GM19043 (cell line): ENCODE results near the gene C12orf57.
"Not testable (repeated sequence)": the region's sequence is repeated elsewhere in the genome, so short reads cannot be mapped to it uniquely, and the experiment has no call there.

Source experiments
- ATAC-seq: cut with Tn5 transposase; IDR thresholded peaks from one replicate; pipeline ENCODE4 v1.9.1; 2021; ENCODE audit warnings: low read depth; ENCODE audit not compliant: unreplicated experiment

The C12orf57 gene, protein sequence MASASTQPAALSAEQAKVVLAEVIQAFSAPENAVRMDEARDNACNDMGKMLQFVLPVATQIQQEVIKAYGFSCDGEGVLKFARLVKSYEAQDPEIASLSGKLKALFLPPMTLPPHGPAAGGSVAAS

GRCh38 chr12:6943722-6944380 lies at the start of gene C12orf57, which contains the start of gene RNU7-1:
Gene C12orf57, plus strand, starts transcription at chr12:6944022. Its CDS starts 100 bp downstream, at chr12:6944122.
Gene RNU7-1, plus strand, starts transcription at chr12:6943816.
- ATAC-seq, result peak; percentile 37

DNA sequence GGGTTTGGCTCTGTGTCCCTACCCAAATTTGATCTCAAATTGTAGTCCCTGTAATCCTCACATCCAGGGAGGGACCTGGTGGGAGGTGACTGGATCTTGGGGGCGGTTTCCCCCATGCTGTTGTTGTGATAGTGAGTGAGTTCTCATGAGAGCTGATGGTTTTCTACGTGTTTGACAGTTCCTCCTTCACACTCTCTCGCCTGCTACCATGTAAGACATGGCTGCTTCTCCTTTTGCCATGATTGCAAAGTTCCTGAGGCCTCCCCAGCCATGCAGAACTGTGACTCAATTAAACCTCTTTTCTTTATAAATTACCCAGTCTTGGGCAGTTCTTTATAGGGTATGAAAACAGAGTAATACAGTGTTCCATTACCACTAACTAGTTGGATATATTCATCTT lies 49.5 kb upstream of the C12orf57 start:
- no peak for ATAC-seq

- no peak for ATAC-seq
These were observed 46.9 kb upstream of the C12orf57 start for GRCh38 chr12:6896846-6897435.

DNA sequence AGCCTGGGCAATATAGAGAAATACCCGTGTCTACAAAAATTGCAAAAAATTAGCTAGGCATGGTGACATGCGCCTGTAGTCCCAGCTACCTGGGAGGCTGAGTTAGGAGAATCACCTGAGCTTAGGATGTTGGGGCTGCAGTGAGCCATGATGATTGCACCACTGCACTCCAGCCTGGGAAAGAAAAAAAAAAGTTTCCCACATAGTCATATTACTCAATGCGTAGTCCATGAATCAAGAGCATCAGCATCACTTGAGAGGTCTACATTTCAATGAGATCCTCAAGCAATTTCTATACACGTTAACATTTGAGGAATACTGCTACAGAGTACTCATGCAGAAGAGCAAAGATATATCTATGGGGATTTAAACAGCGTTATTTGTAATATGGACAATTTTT lies 44.4 kb upstream of the C12orf57 start:
- ATAC-seq, result no peak

DNA sequence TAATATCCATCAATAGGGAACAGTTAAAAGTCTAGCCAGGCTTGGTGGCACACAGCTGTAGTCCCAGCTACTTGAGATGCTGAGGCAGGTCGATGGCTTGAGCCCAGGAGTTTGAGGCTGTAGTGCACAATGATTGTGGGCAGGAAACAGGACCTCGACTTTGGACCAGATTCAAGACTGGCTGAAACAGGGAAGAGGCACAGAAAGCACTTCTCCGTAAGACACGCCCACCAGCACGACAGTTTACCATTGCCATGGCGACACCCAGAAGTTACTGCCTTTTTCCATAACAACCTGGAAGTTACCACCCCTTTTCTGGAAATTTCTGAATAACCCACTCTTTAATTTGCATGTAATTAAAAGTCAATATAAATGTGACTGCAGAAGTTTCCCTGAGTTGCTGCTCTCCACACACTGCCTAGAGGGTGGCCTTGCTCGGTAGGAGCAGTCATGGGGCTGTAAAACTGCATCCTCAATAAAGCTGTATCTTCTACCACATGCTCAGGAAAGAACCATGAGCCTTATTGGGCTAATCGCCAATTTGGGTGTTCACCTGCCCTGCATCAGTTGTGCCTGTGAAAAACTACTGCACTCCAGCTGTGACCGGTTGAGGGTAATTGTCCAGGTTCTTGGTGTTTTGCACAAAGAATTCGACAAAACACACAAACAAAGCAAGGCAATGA lies 43.8 kb upstream of the C12orf57 start:
- ATAC-seq, result no peak

DNA sequence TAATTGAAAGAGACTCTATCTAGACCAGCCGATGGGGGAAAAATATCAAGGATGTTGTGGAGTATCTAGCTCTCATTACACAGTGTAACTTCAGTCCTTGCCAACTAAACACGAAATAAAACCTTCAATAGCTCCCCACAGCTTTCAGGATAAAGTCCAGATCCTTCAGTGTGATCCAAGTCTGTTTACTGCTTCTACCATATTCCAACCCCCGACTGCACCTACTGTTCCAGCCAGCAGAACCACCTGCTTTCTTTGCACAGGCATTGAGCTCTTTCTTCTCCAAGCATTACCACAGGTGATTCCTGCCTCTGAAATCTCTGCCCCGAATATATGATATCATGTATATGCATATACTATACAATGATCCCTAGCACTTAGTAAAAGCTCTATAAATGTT lies 41.4 kb upstream of the C12orf57 start:
- no peak for ATAC-seq

DNA sequence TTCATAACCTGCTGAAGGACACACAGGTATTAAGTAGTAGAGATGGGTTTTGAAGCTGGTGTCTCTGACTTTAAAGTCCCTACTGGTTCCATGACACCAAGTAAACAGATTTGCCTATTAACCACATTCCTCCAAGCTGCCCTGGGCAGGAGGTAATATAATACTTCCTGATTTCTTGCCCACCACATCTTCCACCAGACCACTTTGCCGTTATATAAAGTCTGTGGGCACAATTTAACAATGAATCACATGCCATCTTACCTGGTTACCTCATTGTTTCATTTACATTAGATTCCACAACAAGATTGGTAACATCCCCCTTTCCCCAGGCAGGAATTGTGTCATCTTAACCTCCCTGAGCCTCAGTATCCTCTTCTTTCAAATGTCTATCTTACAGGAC lies 40.1 kb upstream of the C12orf57 start:
- no peak for ATAC-seq

DNA sequence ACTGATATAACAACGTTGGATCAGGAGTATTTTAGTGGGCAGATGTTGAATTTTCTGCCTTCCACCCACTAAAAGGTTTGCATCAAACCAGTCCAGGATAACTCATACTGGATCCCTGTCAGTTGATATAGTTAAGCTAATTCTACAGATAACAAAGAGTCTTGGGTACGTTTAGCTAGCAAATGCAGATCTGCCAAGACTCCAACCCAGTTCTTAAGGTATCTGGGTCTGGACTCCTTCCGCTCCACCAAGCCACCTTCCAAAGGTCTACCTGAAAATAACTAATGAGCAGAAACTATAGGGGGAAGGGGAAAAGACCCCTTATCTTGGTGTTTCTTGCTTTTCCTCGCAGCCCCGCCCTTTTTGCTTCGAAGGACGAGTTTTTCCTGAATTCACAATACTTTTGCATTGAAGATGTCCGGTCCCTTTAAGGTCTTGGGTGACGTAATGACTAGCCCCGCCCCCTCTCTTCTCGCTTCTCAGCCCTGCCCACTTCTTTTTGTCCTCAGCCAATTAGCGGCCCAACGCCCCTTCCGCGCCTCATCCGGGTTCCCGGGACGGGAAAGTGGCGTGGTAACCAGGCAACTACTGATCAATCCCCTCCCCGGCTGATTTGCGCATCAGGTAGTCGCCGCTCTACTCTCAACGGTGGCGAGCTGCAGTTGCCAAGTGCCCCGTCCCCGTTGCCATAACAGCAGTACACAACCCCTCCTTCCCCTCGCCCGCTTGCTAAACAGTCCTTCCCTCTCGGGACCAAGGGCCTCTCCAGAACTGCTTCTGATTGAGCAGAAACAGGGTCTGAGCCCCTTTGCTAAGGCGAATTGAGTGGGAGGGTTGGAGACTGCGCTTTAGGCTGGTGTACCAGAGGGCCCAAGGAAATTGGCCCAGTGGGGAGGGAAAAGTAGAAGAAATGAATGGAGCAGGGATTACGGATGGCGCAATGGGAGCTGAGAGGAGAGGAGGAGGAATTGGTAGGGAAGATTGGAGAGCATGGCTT lies 39.2 kb upstream of the C12orf57 start, which contains the start of gene LRRC23:
Gene LRRC23, plus strand, starts transcription at position 543 of the 997 bp plus-strand sequence. CDS start 812 bp downstream, outside the sequence.
- peak; percentile 93 for ATAC-seq

GRCh38 chr12:6905414-6906040 lies 38.3 kb upstream of the C12orf57 start:
- no peak for ATAC-seq

- ATAC-seq, result not testable (repeated sequence)
These were observed 35.7 kb upstream of the C12orf57 start for GRCh38 chr12:6908141-6908540.

GRCh38 chr12:6909421-6910145 lies 34.2 kb upstream of the C12orf57 start:
- ATAC-seq, result no peak

GRCh38 chr12:6912164-6912935 lies 31.5 kb upstream of the C12orf57 start:
- no peak for ATAC-seq

GRCh38 chr12:6914246-6914946 lies 29.4 kb upstream of the C12orf57 start, which contains the start of gene ENO2:
Gene ENO2, plus strand, starts transcription at chr12:6914580. Its CDS starts 1,253 bp downstream, at chr12:6915833.
- ATAC-seq, result no peak

DNA sequence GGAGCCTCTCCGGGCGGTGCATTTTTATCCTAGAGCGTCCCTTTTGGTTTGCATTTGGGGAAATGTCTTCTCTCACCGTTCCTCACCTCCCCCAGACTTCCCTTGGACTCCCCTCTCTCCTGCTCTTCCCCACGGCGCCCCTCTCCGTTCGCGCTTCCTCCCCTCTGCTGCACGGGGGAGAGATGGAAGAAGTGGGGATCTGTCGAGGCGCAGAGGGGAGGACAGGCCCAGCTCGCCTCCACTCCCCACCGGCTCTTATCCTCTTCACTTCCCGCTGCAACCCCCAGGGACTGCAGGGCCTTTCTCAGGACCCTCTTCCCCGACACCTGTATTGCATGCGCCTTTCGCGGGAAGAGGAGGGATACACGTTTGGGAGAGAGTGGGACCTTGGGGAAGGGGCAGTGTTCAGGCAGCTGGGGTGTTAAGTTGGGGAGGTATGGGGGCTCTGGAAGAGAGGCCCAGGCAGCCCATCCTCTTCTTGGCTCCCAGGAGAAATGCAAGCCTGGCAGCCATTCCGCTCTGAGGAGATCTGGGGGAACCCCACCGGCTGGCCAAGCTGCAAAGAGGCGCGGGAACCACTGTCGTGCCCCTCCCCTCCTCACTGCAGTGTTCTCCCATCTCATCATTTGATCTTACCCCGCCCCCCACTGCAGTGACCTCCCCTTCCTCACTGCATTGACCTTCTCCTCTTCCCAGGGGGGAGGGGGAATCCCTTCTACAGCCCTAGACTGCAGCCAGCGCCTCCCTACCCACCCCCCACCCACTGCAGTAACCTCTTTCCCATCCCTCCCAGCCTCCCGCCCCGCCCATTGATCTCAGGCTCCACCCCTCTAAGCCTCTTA lies 28.7 kb upstream of the C12orf57 start:
- no peak for ATAC-seq

GRCh38 chr12:6915789-6916285 lies 28.0 kb upstream of the C12orf57 start:
- ATAC-seq, result no peak

DNA sequence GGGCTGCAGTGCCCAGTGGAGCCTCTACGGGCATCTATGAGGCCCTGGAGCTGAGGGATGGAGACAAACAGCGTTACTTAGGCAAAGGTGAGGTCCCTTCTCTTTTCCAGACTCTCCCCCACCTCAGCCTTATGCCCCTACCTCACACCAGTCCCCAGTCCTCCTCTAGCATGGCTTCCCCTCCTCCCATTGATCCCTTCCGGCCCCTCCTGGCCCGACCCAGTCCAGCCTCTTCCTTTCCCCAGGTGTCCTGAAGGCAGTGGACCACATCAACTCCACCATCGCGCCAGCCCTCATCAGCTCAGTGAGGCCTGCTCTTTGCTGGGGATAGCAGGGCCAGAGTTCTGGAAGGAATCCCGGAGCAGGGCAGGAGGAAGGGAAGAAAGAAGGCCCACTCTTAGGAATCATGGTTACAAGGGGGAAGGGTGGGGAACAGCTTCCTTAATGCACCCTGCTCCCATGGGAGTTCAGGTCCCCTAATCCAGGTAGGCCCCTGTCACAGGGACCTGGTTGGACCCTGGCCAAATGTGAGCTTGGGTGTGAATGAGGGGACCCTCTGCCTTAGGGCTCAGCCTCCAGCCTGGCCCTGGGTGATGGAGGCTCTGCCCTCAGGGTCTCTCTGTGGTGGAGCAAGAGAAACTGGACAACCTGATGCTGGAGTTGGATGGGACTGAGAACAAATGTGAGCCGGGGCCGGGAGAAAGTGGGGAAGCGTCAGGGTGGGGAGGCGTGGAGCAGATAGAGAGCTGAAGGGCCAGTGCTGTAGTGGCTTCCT lies 27.2 kb upstream of the C12orf57 start:
- ATAC-seq, result no peak
